ENCODE results near the gene ARL6IP6. TPM values are rescaled to one million over a fixed set of nuclear protein-coding genes. Genes with fewer than 3 reads are reported as not detected.
A peak's percentile ranks its signal among the peaks of the same experiment; 100 is the strongest.

Gene ARL6IP6
- total and polyA plus RNA-seq, 10 of the 15 experiments (the other 5 are each of a cell fraction or from before 2014, with no cell fraction given), result 15.8 to 87.3 (median 28.4) TPM

DNA sequence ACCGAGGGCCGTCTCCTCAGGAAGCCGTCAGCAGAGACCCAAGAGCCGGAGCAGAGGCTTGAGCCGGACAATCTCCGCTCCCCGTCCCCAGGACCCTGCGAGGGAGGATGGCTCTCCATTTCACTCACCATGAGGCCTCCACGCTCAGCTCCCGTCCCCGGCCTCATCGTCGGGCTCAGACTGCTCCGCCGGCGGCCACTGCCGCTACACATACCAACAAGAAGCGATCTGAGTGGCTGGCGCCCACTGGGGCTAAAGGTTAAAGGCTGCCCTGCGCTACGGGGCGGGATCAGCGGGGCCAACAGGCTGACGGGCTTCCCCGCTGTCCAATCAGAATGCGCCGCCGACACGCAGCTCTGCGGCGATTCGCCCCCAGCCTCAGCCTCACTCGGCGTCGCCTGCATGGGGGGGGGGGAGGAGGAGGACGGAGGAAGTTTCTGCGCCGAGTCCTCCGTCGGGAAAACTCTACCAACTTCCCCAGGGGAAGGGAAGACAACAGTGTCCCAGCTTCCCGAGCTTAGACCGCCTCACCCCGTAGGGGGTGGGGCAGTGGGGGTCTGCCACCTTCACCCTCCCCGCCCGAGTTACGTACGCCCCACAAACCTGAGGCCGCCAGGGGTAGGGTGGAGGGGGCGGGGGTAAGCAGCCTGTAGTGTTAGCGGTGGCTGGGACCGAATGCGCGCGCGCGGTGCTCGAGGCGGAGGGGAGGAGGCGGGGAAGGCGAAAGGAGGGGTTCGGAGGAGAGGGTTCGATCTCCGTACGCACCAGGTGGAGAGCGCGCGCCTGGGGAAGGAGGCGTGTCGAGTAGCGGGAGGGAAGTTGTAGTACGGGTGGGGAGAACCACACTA lies 968 bp upstream of the ARL6IP6 start, which contains the start of gene PRPF40A (continued):
- TF ChIP-seq CHD4 (IDR thresholded peaks at IDR 0.05) (no peak), SIN3A (IDR thresholded peaks at IDR 0.05; ENCODE audit: low read depth, low read length) (0 out of 2 replicates have a peak, but pooled peaks have one; percentile 44), POLR2AphosphoS2 (IDR thresholded peaks at IDR 0.05; ENCODE audit: low read depth, low read length) (peak; percentile 70), ZSCAN29 (IDR thresholded peaks at IDR 0.05) (no peak), SIX5 (IDR thresholded peaks at IDR 0.05; ENCODE audit: low read depth, low read length, severe bottlenecking) (peak; percentile 55), TCF3 (IDR thresholded peaks at IDR 0.05; ENCODE audit: borderline replicate concordance, insufficient read depth, low read depth, low read length) (peak; percentile 21; the same call in 1 of the 2 replicates), CBFB (IDR thresholded peaks at IDR 0.05; ENCODE audit: low read depth) (no peak), ATF7 (IDR thresholded peaks at IDR 0.05; ENCODE audit: low read depth) (no peak), POLR2A (IDR thresholded peaks at IDR 0.05; ENCODE audit: low read depth, low read length) (peak; percentile 93), SRF (IDR thresholded peaks at IDR 0.05; ENCODE audit: low read depth in 2 of 2, low read length in 2 of 2) (no peak), SREBF1 (IDR thresholded peaks at IDR 0.05; ENCODE audit: low read length) (peak; percentile 81), BCL11A (IDR thresholded peaks at IDR 0.05; ENCODE audit: low read depth, low read length) (no peak), DPF2 (IDR thresholded peaks at IDR 0.05) (peak; percentile 96)
- TF ChIP-seq, protein P1, sequence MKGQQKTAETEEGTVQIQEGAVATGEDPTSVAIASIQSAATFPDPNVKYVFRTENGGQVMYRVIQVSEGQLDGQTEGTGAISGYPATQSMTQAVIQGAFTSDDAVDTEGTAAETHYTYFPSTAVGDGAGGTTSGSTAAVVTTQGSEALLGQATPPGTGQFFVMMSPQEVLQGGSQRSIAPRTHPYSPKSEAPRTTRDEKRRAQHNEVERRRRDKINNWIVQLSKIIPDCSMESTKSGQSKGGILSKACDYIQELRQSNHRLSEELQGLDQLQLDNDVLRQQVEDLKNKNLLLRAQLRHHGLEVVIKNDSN (IDR thresholded peaks at IDR 0.05; ENCODE audit: borderline replicate concordance, extremely low read length, insufficient read depth, low read depth, low read length), result no peak
- TF ChIP-seq, protein P2, sequence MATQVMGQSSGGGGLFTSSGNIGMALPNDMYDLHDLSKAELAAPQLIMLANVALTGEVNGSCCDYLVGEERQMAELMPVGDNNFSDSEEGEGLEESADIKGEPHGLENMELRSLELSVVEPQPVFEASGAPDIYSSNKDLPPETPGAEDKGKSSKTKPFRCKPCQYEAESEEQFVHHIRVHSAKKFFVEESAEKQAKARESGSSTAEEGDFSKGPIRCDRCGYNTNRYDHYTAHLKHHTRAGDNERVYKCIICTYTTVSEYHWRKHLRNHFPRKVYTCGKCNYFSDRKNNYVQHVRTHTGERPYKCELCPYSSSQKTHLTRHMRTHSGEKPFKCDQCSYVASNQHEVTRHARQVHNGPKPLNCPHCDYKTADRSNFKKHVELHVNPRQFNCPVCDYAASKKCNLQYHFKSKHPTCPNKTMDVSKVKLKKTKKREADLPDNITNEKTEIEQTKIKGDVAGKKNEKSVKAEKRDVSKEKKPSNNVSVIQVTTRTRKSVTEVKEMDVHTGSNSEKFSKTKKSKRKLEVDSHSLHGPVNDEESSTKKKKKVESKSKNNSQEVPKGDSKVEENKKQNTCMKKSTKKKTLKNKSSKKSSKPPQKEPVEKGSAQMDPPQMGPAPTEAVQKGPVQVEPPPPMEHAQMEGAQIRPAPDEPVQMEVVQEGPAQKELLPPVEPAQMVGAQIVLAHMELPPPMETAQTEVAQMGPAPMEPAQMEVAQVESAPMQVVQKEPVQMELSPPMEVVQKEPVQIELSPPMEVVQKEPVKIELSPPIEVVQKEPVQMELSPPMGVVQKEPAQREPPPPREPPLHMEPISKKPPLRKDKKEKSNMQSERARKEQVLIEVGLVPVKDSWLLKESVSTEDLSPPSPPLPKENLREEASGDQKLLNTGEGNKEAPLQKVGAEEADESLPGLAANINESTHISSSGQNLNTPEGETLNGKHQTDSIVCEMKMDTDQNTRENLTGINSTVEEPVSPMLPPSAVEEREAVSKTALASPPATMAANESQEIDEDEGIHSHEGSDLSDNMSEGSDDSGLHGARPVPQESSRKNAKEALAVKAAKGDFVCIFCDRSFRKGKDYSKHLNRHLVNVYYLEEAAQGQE (IDR thresholded peaks at IDR 0.05; ENCODE audit: low read depth, low read length), result no peak
- TF ChIP-seq, protein P3, sequence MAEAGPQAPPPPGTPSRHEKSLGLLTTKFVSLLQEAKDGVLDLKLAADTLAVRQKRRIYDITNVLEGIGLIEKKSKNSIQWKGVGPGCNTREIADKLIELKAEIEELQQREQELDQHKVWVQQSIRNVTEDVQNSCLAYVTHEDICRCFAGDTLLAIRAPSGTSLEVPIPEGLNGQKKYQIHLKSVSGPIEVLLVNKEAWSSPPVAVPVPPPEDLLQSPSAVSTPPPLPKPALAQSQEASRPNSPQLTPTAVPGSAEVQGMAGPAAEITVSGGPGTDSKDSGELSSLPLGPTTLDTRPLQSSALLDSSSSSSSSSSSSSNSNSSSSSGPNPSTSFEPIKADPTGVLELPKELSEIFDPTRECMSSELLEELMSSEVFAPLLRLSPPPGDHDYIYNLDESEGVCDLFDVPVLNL (IDR thresholded peaks at IDR 0.05; ENCODE audit: low read depth, low read length), result 0 out of 2 replicates have a peak, but pooled peaks have one; percentile 17
- TF ChIP-seq, protein P4, sequence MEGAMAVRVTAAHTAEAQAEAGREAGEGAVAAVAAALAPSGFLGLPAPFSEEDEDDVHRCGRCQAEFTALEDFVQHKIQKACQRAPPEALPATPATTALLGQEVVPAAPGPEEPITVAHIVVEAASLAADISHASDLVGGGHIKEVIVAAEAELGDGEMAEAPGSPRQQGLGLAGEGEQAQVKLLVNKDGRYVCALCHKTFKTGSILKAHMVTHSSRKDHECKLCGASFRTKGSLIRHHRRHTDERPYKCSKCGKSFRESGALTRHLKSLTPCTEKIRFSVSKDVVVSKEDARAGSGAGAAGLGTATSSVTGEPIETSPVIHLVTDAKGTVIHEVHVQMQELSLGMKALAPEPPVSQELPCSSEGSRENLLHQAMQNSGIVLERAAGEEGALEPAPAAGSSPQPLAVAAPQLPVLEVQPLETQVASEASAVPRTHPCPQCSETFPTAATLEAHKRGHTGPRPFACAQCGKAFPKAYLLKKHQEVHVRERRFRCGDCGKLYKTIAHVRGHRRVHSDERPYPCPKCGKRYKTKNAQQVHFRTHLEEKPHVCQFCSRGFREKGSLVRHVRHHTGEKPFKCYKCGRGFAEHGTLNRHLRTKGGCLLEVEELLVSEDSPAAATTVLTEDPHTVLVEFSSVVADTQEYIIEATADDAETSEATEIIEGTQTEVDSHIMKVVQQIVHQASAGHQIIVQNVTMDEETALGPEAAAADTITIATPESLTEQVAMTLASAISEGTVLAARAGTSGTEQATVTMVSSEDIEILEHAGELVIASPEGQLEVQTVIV (IDR thresholded peaks at IDR 0.05; ENCODE audit: borderline replicate concordance, partially characterized antibody), result no peak
